Measurements from ENCODE around the gene IL21. TPM values are rescaled to one million over a fixed set of nuclear protein-coding genes. Genes with fewer than 3 reads are reported as not detected.

IL21 gene
- total RNA-seq, 1 donor from 2014 or later: not detected

- TF ChIP-seq CTCF (IDR thresholded peaks at IDR 0.05): peak; percentile 56
- no peak overlapping the region for H3K4me3 Mint-ChIP-seq (ENCODE audit: unreplicated experiment)
- peaks cover 1% of the 10 kb centered on the region for H3K36me3 Mint-ChIP-seq (ENCODE audit: unreplicated experiment)
- H3K9me3 Mint-ChIP-seq (ENCODE audit: unreplicated experiment): peaks cover 3% of the 10 kb centered on the region
- no peaks in the 10 kb centered on the region for H3K27me3 Mint-ChIP-seq (ENCODE audit: unreplicated experiment)
- H3K4me1 Mint-ChIP-seq (ENCODE audit: unreplicated experiment): no peaks in the 10 kb centered on the region
- H3K27ac Mint-ChIP-seq (ENCODE audit: unreplicated experiment): no peak overlapping the region
- no peak for DNase-seq (ENCODE audit: extremely low spot score, unreplicated experiment)
Measured at GRCh38 chr4:122652379-122652778, 31.5 kb upstream of the IL21 start.

DNA sequence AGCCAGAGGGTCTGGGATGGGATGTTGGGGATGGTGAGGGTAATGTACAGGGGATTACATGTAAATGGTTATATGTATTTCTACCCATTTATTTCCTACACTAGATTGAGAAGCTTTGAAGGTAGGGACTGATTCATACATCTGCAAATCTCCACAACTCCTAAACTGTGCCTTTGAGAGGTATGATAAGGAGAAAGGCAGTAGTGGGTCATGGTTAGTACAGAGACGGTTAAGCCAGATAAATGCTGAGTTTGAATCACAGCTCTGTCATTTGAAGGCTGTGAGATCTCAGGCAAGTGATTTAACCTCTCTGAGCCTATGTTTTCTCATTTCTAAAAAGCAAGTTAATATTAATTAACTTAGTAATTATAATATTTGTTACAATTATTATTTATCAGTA, 29.3 kb upstream of the IL21 start:
- Mint-ChIP-seq H3K4me1 (ENCODE audit: unreplicated experiment) (no peaks in the 10 kb centered on the region), H3K36me3 (ENCODE audit: unreplicated experiment) (no peaks in the 10 kb centered on the region), H3K27me3 (ENCODE audit: unreplicated experiment) (no peaks in the 10 kb centered on the region), H3K9me3 (ENCODE audit: unreplicated experiment) (no peaks in the 10 kb centered on the region), H3K4me3 (ENCODE audit: unreplicated experiment) (no peak overlapping the region), H3K27ac (ENCODE audit: unreplicated experiment) (no peak overlapping the region)
- DNase-seq (ENCODE audit: extremely low spot score, unreplicated experiment): no peak
- TF ChIP-seq CTCF (IDR thresholded peaks at IDR 0.05): no peak

DNA sequence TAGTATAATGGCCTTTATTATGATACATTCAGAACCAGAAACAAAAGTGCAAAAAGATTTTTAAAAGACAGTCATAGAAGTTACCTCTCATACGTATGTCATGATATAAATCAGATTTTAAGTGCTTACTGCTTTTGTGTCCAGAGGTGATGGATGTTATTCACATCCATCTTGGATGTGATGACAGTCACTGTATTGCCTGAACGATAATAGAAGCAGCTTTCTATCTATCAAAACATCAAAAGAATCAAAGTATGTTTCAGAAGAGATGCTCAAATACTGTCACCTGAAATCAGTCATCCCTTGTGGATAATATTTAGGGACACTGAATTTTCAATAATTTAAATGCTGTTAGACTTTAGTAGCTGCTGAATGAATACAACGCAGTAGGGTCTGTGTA, 26.8 kb upstream of the IL21 start:
- Mint-ChIP-seq H3K9me3 (ENCODE audit: unreplicated experiment) (no peaks in the 10 kb centered on the region), H3K27me3 (ENCODE audit: unreplicated experiment) (peaks cover 3% of the 10 kb centered on the region), H3K4me3 (ENCODE audit: unreplicated experiment) (no peak overlapping the region), H3K27ac (ENCODE audit: unreplicated experiment) (no peak overlapping the region), H3K36me3 (ENCODE audit: unreplicated experiment) (no peaks in the 10 kb centered on the region), H3K4me1 (ENCODE audit: unreplicated experiment) (no peaks in the 10 kb centered on the region)
- DNase-seq (ENCODE audit: extremely low spot score, unreplicated experiment): no peak
- TF ChIP-seq CTCF (IDR thresholded peaks at IDR 0.05): no peak

- Mint-ChIP-seq H3K4me1 (ENCODE audit: unreplicated experiment) (no peaks in the 10 kb centered on the region), H3K4me3 (ENCODE audit: unreplicated experiment) (no peak overlapping the region), H3K27me3 (ENCODE audit: unreplicated experiment) (peaks cover 8% of the 10 kb centered on the region), H3K36me3 (ENCODE audit: unreplicated experiment) (no peaks in the 10 kb centered on the region), H3K27ac (ENCODE audit: unreplicated experiment) (no peak overlapping the region), H3K9me3 (ENCODE audit: unreplicated experiment) (no peaks in the 10 kb centered on the region)
- TF ChIP-seq CTCF (IDR thresholded peaks at IDR 0.05): no peak
- no peak for DNase-seq (ENCODE audit: extremely low spot score, unreplicated experiment)
Measured at GRCh38 chr4:122643257-122643656, 22.4 kb upstream of the IL21 start.

DNA sequence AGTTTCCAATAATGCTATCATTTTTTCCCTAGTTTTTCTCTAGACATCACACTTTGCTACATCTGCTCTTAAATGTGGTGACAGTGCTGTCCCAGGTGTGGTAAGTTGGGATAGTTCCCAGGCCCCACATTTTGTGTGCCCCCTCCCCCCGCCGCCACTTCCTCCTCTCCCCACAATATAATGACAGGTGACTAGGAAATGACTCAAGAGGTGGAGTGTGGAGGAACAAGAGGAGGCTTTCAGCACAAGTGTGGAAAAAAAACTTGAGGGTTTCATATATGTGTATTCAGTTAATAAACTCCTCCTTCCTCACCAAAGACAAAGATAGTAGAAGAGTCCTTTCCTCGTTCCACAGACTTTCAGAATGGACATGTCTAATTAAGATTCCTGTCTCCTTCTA, 18.3 kb upstream of the IL21 start:
- H3K4me1 Mint-ChIP-seq (ENCODE audit: unreplicated experiment): no peaks in the 10 kb centered on the region
- H3K27me3 Mint-ChIP-seq (ENCODE audit: unreplicated experiment): peaks cover 33% of the 10 kb centered on the region
- H3K9me3 Mint-ChIP-seq (ENCODE audit: unreplicated experiment): no peaks in the 10 kb centered on the region
- no peak for DNase-seq (ENCODE audit: extremely low spot score, unreplicated experiment)
- H3K4me3 Mint-ChIP-seq (ENCODE audit: unreplicated experiment): no peak overlapping the region
- no peak for TF ChIP-seq CTCF (IDR thresholded peaks at IDR 0.05)
- H3K27ac Mint-ChIP-seq (ENCODE audit: unreplicated experiment): no peak overlapping the region
- H3K36me3 Mint-ChIP-seq (ENCODE audit: unreplicated experiment): no peaks in the 10 kb centered on the region
